Panc1 (cell line): ENCODE measurements around the gene CHSY3.

Source experiments
- CTCF ChIP-seq: fragments of 450-650 bp; IDR thresholded peaks from 2 replicates; pipeline ENCODE4 v1.5.1; 2017; ENCODE audit warnings: mild to moderate bottlenecking
- TCF7L2 ChIP-seq: IDR thresholded peaks from 2 replicates; pipeline ENCODE4 v1.6.1; 2011; ENCODE audit warnings: mild to moderate bottlenecking, low read depth, low read length, inconsistent platforms

- TF ChIP-seq TCF7L2 (no peak), CTCF (no peak)
Observed at GRCh38 chr5:129935626-129936025, 31.4 kb downstream of the CHSY3 start.
